ENCODE results near the gene DISP2.

Gene DISP2

GRCh38 chr15:40365624-40366456 lies 7.8 kb downstream of the DISP2 start:
- DNase-seq = no peak

- no peak for DNase-seq
Measured at GRCh38 chr15:40366457-40367370, 8.7 kb downstream of the DISP2 start.

GRCh38 chr15:40367371-40367685 lies 9.3 kb downstream of the DISP2 start:
- DNase-seq = no peak

- peak; percentile 94 for DNase-seq
Measured at GRCh38 chr15:40367686-40368611, 9.9 kb downstream of the DISP2 start.

GRCh38 chr15:40368719-40369473 lies 10.9 kb downstream of the DISP2 start:
- no peak for DNase-seq

- no peak for DNase-seq
Measured at GRCh38 chr15:40369474-40369869, 11.5 kb downstream of the DISP2 start.

- no peak for DNase-seq
Measured at GRCh38 chr15:40369971-40370370, 12.0 kb downstream of the DISP2 start.

- no peak for DNase-seq
Measured at GRCh38 chr15:40372981-40373380, 15.0 kb downstream of the DISP2 start.

GRCh38 chr15:40377606-40378005 lies 19.6 kb downstream of the DISP2 start:
- no peak for DNase-seq

- no peak for DNase-seq
Measured at GRCh38 chr15:40379374-40379773, 21.4 kb downstream of the DISP2 start.

GRCh38 chr15:40379853-40380252 lies 21.8 kb downstream of the DISP2 start:
- no peak for DNase-seq

GRCh38 chr15:40380636-40381035 lies 22.6 kb downstream of the DISP2 start:
- no peak for DNase-seq

- no peak for DNase-seq
Measured at GRCh38 chr15:40381818-40382529, 24.0 kb downstream of the DISP2 start.

- DNase-seq = peak; percentile 94
Measured at GRCh38 chr15:40382580-40383456, 24.8 kb downstream of the DISP2 start, which contains the start of gene KNSTRN. TSS of gene KNSTRN (plus strand) at chr15:40382721. CDS start at chr15:40382836, 115 bp downstream.

GRCh38 chr15:40386480-40386879 lies 28.5 kb downstream of the DISP2 start:
- no peak for DNase-seq

GRCh38 chr15:40388941-40389823 lies 31.2 kb downstream of the DISP2 start:
- no peak for DNase-seq

GRCh38 chr15:40389824-40390595 lies 32.0 kb downstream of the DISP2 start:
- DNase-seq = no peak

All from CD4-positive, alpha-beta T cell treated with Interleukin-21 for 1 hour (primary cell).